Measurements from ENCODE around the gene TPX2.

The TPX2 gene

DNA sequence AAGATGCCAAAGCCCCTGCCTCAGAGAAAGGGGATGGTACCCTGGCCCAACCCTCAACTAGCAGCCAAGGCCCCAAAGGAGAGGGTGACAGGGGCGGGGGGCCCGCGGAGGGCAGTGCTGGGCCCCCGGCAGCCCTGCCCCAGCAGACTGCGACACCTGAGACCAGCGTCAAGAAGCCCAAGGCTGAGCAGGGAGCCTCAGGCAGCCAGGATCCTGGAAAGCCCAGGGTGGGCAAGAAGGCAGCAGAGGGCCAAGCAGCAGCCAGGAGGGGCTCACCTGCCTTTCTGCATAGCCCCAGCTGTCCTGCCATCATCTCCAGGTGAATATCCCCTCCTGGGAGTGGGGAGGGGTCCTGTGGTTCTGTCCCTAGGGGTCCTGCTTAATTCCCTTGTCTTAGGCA is 81.1 kb downstream of the TPX2 start:
- TF ChIP-seq ZFX (IDR thresholded peaks at IDR 0.05; ENCODE audit: borderline replicate concordance) = no peak
- TF ChIP-seq, protein P1, sequence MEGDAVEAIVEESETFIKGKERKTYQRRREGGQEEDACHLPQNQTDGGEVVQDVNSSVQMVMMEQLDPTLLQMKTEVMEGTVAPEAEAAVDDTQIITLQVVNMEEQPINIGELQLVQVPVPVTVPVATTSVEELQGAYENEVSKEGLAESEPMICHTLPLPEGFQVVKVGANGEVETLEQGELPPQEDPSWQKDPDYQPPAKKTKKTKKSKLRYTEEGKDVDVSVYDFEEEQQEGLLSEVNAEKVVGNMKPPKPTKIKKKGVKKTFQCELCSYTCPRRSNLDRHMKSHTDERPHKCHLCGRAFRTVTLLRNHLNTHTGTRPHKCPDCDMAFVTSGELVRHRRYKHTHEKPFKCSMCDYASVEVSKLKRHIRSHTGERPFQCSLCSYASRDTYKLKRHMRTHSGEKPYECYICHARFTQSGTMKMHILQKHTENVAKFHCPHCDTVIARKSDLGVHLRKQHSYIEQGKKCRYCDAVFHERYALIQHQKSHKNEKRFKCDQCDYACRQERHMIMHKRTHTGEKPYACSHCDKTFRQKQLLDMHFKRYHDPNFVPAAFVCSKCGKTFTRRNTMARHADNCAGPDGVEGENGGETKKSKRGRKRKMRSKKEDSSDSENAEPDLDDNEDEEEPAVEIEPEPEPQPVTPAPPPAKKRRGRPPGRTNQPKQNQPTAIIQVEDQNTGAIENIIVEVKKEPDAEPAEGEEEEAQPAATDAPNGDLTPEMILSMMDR (IDR thresholded peaks at IDR 0.05) = no peak
- no peak overlapping the region for H3K27ac ChIP-seq

DNA sequence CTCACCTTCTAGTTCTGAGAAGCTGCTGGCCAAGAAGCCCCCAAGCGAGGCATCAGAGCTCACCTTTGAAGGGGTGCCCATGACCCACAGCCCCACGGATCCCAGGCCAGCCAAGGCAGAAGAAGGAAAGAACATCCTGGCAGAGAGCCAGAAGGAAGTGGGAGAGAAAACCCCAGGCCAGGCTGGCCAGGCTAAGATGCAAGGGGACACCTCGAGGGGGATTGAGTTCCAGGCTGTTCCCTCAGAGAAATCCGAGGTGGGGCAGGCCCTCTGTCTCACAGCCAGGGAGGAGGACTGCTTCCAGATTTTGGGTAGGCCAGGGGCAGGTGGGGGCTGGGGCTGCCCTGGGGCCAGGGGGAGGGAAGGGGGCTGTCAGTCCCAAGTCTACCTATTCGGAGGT is 82.3 kb downstream of the TPX2 start:
- no peak overlapping the region for H3K27ac ChIP-seq
- TF ChIP-seq, protein P1 (IDR thresholded peaks at IDR 0.05) = no peak
- TF ChIP-seq ZFX (IDR thresholded peaks at IDR 0.05; ENCODE audit: borderline replicate concordance) = no peak

DNA sequence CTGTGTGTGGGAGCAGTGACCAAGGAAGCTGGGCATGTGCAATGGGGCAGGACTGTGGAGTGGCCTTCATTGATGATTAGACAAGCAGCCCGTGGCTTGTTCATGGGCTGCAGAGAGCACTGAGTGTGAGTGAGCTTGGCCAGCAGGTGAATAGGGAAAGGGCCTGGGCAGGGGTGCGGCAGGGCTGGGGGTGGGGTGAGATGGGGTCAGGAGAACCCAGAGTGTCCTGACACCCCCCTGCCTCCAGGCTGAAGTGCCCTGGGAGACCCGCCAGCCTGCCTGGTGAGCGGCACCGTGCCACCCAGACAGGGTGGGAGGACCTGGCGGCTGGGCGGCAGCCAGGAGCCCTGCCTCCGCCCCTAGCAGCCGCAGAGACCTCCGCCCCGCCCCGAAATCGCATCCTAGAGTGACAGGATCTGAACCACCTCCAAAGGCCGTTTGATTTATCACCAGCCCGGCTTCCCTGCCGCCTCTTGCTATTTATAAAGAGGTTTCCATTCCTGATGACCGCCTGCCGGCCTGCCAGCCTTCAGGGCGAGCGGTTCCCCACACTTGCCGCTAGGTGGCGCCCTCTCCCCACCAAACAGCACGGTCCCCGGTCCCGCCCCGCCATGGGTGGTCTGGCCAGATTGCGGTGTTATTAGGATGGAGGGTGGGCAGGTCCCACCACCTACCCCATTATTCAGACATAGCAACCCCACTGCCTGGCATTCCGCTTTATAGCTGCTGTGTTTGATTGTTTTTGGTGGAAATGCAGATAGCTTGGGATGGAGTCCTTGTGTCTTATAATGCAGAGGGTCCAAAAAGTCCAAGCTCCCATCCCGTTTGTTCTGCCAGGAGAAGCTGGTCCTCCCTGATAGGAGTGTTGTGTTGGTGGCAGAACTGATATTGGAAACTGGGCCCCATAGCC is 83.6 kb downstream of the TPX2 start:
- no peak for TF ChIP-seq ZFX (IDR thresholded peaks at IDR 0.05; ENCODE audit: borderline replicate concordance)
- TF ChIP-seq, protein P1 (IDR thresholded peaks at IDR 0.05) = peak; percentile 94
- no peak overlapping the region for H3K27ac ChIP-seq

DNA sequence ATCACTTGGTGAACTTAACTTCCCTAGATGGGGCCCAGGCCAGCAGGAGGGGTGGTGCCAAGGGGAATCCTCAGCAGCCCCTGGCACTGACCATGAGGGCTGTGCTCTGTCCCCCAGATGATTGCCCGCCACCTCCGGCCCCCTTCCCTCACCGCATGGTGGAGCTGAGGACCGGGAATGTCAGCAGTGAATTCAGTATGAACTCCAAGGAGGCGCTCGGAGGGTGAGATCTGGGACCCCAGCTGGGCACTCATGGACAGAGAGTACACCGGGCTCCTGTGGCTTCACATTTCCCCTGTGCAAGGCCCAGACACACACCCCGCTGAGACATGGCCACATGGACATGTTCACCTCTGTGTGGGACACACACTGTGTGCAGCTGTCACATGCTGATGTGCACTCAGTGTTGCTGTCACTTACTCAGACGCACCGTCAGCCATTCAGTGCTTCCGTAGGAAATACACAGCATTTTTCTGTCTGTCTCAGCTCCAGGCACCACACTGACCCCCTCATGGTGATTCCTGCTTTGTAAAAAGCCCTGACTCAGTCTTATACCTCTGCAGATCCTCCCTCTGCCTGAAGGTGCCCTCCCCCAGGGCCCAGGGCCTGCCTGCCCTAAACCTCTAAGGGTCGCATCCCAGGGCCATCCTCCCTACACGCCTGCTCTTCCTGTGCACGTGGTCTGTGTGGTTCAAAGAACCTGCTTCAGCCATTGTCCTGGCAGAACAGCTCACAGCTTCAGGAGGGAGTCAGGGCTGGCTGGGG is 84.5 kb downstream of the TPX2 start:
- no peak overlapping the region for H3K27ac ChIP-seq

DNA sequence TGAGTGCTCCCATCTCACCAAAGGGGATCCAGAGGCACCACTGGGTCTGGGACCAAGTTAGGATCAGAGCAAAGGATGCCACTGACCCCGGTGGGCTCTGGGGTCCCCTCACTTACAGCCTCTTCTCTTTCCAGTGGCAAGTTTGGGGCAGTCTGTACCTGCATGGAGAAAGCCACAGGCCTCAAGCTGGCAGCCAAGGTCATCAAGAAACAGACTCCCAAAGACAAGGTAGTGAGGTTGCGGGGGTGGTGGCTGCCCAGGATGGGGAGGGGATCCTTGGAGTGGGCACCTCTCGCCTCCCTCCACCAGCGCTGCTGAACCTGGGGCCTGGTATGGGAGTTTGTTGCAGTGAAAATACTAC is 85.0 kb downstream of the TPX2 start:
- TF ChIP-seq, protein P1 (IDR thresholded peaks at IDR 0.05) = no peak
- TF ChIP-seq ZFX (IDR thresholded peaks at IDR 0.05; ENCODE audit: borderline replicate concordance) = no peak
- no peak overlapping the region for H3K27ac ChIP-seq

More for the DNA sequence above, 84.5 kb downstream of the TPX2 start:
- no peak for TF ChIP-seq ZFX (IDR thresholded peaks at IDR 0.05; ENCODE audit: borderline replicate concordance)
- TF ChIP-seq, protein P1 (IDR thresholded peaks at IDR 0.05) = no peak

DNA sequence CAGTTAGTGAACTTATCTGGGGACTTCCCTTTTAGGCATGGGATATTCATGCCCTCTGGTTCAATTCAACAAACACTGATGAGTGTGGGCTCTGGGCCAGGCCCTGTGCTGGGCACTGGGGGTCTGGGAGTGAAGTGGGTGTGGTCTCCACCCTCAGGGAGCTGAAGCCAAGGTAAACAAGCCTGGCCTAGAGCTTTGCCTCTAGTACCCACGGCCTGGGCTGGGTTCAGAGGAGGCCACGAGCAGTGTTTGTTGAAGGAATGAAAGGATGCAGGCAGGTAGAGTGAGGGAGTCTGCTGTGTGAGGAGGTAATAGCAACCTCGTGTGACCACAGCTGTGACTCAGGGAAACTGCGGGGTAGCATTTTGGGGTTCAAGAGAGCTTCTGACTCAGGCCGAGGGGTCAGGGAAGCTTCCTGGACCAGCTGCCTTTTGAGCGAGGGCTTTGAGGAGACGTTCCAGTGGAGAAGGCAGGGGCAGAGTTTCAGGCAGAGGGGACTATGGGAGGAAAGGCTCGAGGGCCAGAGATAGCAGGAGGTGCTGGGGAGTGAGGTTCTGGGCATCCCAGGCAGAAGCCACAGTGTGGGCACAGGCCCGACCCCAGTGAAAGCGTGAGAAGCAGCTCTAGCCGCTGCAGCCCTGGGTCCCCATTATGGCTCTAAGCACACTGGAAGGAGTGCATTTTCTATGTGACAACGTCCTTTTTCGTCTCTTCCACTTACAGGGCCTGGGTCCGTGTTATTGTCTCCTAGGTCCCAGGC is 85.6 kb downstream of the TPX2 start:
- TF ChIP-seq ZFX (IDR thresholded peaks at IDR 0.05; ENCODE audit: borderline replicate concordance) = no peak
- TF ChIP-seq, protein P1 (IDR thresholded peaks at IDR 0.05) = no peak
- H3K27ac ChIP-seq = no peak overlapping the region
